ENCODE data around the gene SYTL1.
A peak's percentile ranks its signal among the peaks of the same experiment; 100 is the strongest.

SYTL1 gene

GRCh38 chr1:27392096-27392777 is 50.4 kb downstream of the SYTL1 start, which contains the start of gene GPR3:
Gene GPR3, plus strand, starts transcription at chr1:27392622. Its CDS starts 1,177 bp downstream, at chr1:27393799.
- DNase-seq = peak; percentile 90

GRCh38 chr1:27392778-27393635 is 51.2 kb downstream of the SYTL1 start:
- no peak for DNase-seq

GRCh38 chr1:27393641-27394281 is 51.9 kb downstream of the SYTL1 start:
- no peak for DNase-seq

GRCh38 chr1:27394282-27394658 is 52.4 kb downstream of the SYTL1 start:
- no peak for DNase-seq

- no peak for DNase-seq
Observed at GRCh38 chr1:27394925-27395324, 53.1 kb downstream of the SYTL1 start.

GRCh38 chr1:27395441-27396195 is 53.8 kb downstream of the SYTL1 start:
- DNase-seq = peak; percentile 82

- no peak for DNase-seq
Observed at GRCh38 chr1:27397110-27397509, 55.3 kb downstream of the SYTL1 start.

- no peak for DNase-seq
Observed at GRCh38 chr1:27397749-27398148, 55.9 kb downstream of the SYTL1 start.

- no peak for DNase-seq
Observed at GRCh38 chr1:27398405-27399149, 56.8 kb downstream of the SYTL1 start.

- DNase-seq = no peak
Observed at GRCh38 chr1:27399251-27400025, 57.6 kb downstream of the SYTL1 start.

- DNase-seq = peak; percentile 18
Observed at GRCh38 chr1:27400082-27400962, 58.5 kb downstream of the SYTL1 start.

- no peak for DNase-seq
Observed at GRCh38 chr1:27400963-27401341, 59.1 kb downstream of the SYTL1 start.

GRCh38 chr1:27402349-27402754 is 60.5 kb downstream of the SYTL1 start:
- no peak for DNase-seq

GRCh38 chr1:27403065-27403726 is 61.4 kb downstream of the SYTL1 start:
- DNase-seq = no peak
